HepG2 (cell line): ENCODE data around the gene CST8. TPM values are rescaled to one million over a fixed set of nuclear protein-coding genes. Genes with fewer than 3 reads are reported as not detected.

Source experiments
- AGO1 ChIP-seq: fragments of 200-400 bp; formaldehyde crosslinking; IDR thresholded peaks from 2 replicates; pipeline ENCODE4 v1.6.1; 2017; ENCODE audit warnings: mild to moderate bottlenecking, low read depth, low read length, moderate library complexity; ENCODE audit not compliant: poor library complexity, severe bottlenecking
- CCAR2 ChIP-seq: fragments of 200-400 bp; formaldehyde crosslinking; optimal IDR thresholded peaks from 2 replicates; pipeline ENCODE3; 2018; ENCODE audit warnings: low read depth, mild to moderate bottlenecking, low read length, moderate library complexity
- CENPT ChIP-seq: sonication (generic); formaldehyde crosslinking; IDR thresholded peaks from 2 replicates; pipeline ENCODE4 v1.8.0; 2022; ENCODE audit warnings: low read depth, mild to moderate bottlenecking, moderate library complexity, missing genetic modification reagents
- DPF2 ChIP-seq: sonication (generic); formaldehyde crosslinking; IDR thresholded peaks from 2 replicates; pipeline ENCODE4 v1.4.0; 2020; ENCODE audit warnings: mild to moderate bottlenecking, low read depth, missing genetic modification reagents, borderline replicate concordance
- FOSL2 ChIP-seq: sonication (generic); formaldehyde crosslinking; IDR thresholded peaks from 2 replicates; pipeline ENCODE4 v1.4.0; 2020; ENCODE audit warnings: missing genetic modification reagents
- KLF16 ChIP-seq, 2 experiments: sonication (generic) in 1 of 2; formaldehyde crosslinking in 1 of 2; IDR thresholded peaks; 2 replicates each; pipeline versions ENCODE4 v1.6.1 to v1.8.0; 2016 to 2023; ENCODE audit warnings: missing genetic modification reagents in 2 of 2, missing compliant biosample characterization in 1 of 2
- MLXIP ChIP-seq: sonication (generic); formaldehyde crosslinking; IDR thresholded peaks from 2 replicates; pipeline ENCODE4 v1.9.0; 2021; ENCODE audit warnings: missing genetic modification reagents, borderline replicate concordance
- MNT ChIP-seq: fragments of 450-650 bp; IDR thresholded peaks from 2 replicates; pipeline ENCODE4 v1.6.1; 2016
- POGZ ChIP-seq: sonication (generic); formaldehyde crosslinking; IDR thresholded peaks from 2 replicates; pipeline ENCODE4 v1.4.0; 2020; ENCODE audit warnings: mild to moderate bottlenecking, missing genetic modification reagents
- POLR2AphosphoS5 ChIP-seq: IDR thresholded peaks from 2 replicates; pipeline ENCODE4 v1.6.1; 2012; ENCODE audit warnings: low read depth, low read length
- RBAK ChIP-seq: sonication (generic); formaldehyde crosslinking; IDR thresholded peaks from 2 replicates; pipeline ENCODE4 v1.5.1; 2020; ENCODE audit warnings: mild to moderate bottlenecking, missing genetic modification reagents
- RBM22 ChIP-seq: fragments of 200-400 bp; formaldehyde crosslinking; optimal IDR thresholded peaks from 2 replicates; pipeline ENCODE3; 2017; ENCODE audit warnings: mild to moderate bottlenecking, low read length, moderate library complexity
- RFXAP ChIP-seq: sonication (generic); formaldehyde crosslinking; IDR thresholded peaks from 2 replicates; pipeline ENCODE4 v1.4.0; 2020; ENCODE audit warnings: missing genetic modification reagents, borderline replicate concordance
- SAP130 ChIP-seq: IDR thresholded peaks from 2 replicates; pipeline ENCODE4 v1.6.1; 2016; ENCODE audit warnings: low read depth
- SMAD3 ChIP-seq: sonication (generic); formaldehyde crosslinking; IDR thresholded peaks from 2 replicates; pipeline ENCODE4 v1.4.0; 2020; ENCODE audit warnings: missing genetic modification reagents
- ZBTB7B ChIP-seq: sonication (generic); formaldehyde crosslinking; IDR thresholded peaks from 2 replicates; pipeline ENCODE4 v1.4.0; 2020; ENCODE audit warnings: missing genetic modification reagents
- ZNF543 ChIP-seq: sonication (generic); formaldehyde crosslinking; IDR thresholded peaks from 2 replicates; pipeline ENCODE4 v1.4.0; 2020; ENCODE audit warnings: mild to moderate bottlenecking, missing genetic modification reagents
- ZNF547 ChIP-seq: sonication (generic); formaldehyde crosslinking; IDR thresholded peaks from 2 replicates; pipeline ENCODE4 v1.5.1; 2020; ENCODE audit warnings: mild to moderate bottlenecking, missing genetic modification reagents
- ZNF569 ChIP-seq: sonication (generic); formaldehyde crosslinking; IDR thresholded peaks from 2 replicates; pipeline ENCODE4 v1.5.0; 2020; ENCODE audit warnings: mild to moderate bottlenecking, missing genetic modification reagents, moderate library complexity, borderline replicate concordance
- ZNF572 ChIP-seq: sonication (generic); formaldehyde crosslinking; IDR thresholded peaks from 2 replicates; pipeline ENCODE4 v1.5.1; 2020; ENCODE audit warnings: mild to moderate bottlenecking, missing genetic modification reagents
- ZNF709 ChIP-seq: sonication (generic); formaldehyde crosslinking; IDR thresholded peaks from 2 replicates; pipeline ENCODE4 v1.5.0; 2020; ENCODE audit warnings: mild to moderate bottlenecking, missing genetic modification reagents
- ZNF83 ChIP-seq: sonication (generic); formaldehyde crosslinking; IDR thresholded peaks from 2 replicates; pipeline ENCODE4 v1.4.0; 2020; ENCODE audit warnings: missing genetic modification reagents, mild to moderate bottlenecking, borderline replicate concordance
- ZNF891 ChIP-seq: sonication (generic); formaldehyde crosslinking; IDR thresholded peaks from 2 replicates; pipeline ENCODE4 v1.5.0; 2020; ENCODE audit warnings: mild to moderate bottlenecking, missing genetic modification reagents
- polyA plus RNA-seq, 8 experiments: library from polyadenylated mRNA; depleted of rRNA in 3 of 8; stranded (reverse) in 7 of 8; unstranded in 1 of 8; fragments of >200 nt; fragmentation: Illumina TruSeq in 4 of 8; extraction: Trizol in 4 of 8; gene quantifications; 2 replicates each; pipeline versions ENCODE4 v1.2.1 to v1.2.3, GENCODE V29; 2011 to 2016; ENCODE audit warnings: low read depth in 4 of 8, missing spikeins in 1 of 8, mixed read lengths in 1 of 8; ENCODE audit not compliant: insufficient read depth in 1 of 8
- total RNA-seq, 5 experiments: library from RNA; depleted of rRNA; stranded (reverse); fragments of >200 nt; fragmentation: Illumina TruSeq; extraction: Trizol; gene quantifications; 2 replicates each; pipeline ENCODE4 v1.2.3, GENCODE V29; 2016; ENCODE audit warnings: low read depth in 1 of 5
- TF ChIP-seq, protein P1 (sequence below): sonication (generic); formaldehyde crosslinking; IDR thresholded peaks from 2 replicates; pipeline ENCODE4 v1.4.0; 2020; ENCODE audit warnings: missing genetic modification reagents, borderline replicate concordance

CST8 gene
- total and polyA plus RNA-seq, 2 of the 13 experiments (the other 11 are each of a cell fraction or from before 2014, with no cell fraction given), result not detected

GRCh38 chr20:23441850-23442313 lies 49.0 kb upstream of the CST8 start (continued):
- TF ChIP-seq RBAK (CRISPR knock-in tag) (no peak), SMAD3 (CRISPR knock-in tag) (peak; percentile 43; the same call in 1 of the 2 replicates), ZNF547 (CRISPR knock-in tag) (no peak), MNT (no peak), ZNF569 (CRISPR knock-in tag) (no peak), SAP130 (CRISPR knock-in tag) (peak; percentile 35; the same call in 1 of the 2 replicates), POGZ (no peak), ZNF891 (CRISPR knock-in tag) (no peak), KLF16 (CRISPR knock-in tag; IDR thresholded peaks at IDR 0.05) (0 out of 4 replicates have a peak, but pooled peaks of 1 of the 2 experiments have one; percentile 38), CENPT (no peak), ZNF572 (no peak), CCAR2 (no peak), FOSL2 (CRISPR knock-in tag) (peak; percentile 49), ZBTB7B (CRISPR knock-in tag) (0 out of 2 replicates have a peak, but pooled peaks have one; percentile 42), POLR2AphosphoS5 (no peak), DPF2 (CRISPR knock-in tag) (no peak), RBM22 (no peak), ZNF543 (CRISPR knock-in tag) (no peak), AGO1 (no peak), RFXAP (no peak), ZNF83 (CRISPR knock-in tag) (peak; percentile 39; the same call in 1 of the 2 replicates), ZNF709 (CRISPR knock-in tag) (no peak), MLXIP (CRISPR knock-in tag) (no peak)
- TF ChIP-seq, protein P1, sequence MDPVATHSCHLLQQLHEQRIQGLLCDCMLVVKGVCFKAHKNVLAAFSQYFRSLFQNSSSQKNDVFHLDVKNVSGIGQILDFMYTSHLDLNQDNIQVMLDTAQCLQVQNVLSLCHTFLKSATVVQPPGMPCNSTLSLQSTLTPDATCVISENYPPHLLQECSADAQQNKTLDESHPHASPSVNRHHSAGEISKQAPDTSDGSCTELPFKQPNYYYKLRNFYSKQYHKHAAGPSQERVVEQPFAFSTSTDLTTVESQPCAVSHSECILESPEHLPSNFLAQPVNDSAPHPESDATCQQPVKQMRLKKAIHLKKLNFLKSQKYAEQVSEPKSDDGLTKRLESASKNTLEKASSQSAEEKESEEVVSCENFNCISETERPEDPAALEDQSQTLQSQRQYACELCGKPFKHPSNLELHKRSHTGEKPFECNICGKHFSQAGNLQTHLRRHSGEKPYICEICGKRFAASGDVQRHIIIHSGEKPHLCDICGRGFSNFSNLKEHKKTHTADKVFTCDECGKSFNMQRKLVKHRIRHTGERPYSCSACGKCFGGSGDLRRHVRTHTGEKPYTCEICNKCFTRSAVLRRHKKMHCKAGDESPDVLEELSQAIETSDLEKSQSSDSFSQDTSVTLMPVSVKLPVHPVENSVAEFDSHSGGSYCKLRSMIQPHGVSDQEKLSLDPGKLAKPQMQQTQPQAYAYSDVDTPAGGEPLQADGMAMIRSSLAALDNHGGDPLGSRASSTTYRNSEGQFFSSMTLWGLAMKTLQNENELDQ (CRISPR knock-in tag), result no peak
